BJ (cell line): ENCODE measurements around the gene NFIX. TPM values are rescaled to one million over a fixed set of nuclear protein-coding genes. Genes with fewer than 3 reads are reported as not detected.

Source experiments
- CTCF ChIA-PET: fragments of 350-600 bp; formaldehyde crosslinking; extraction: SDS; loops from one replicate; lab custom pipeline; 2021; ENCODE audit warnings: antibody characterized with exemption, inconsistent platforms; lab: Yijun Ruan, JAX
- POLR2A ChIA-PET: fragments of 300-600 bp; sonication (Branson Sonifier 250); formaldehyde crosslinking; extraction: SDS; loops from one replicate; lab custom pipeline; 2021; ENCODE audit warnings: antibody characterized with exemption; lab: Charles Lee
- DNase-seq: peaks from one replicate; pipeline ENCODE4 v3.0.0-alpha.2; 2011; ENCODE audit warnings: low read depth
- H3K27me3 ChIP-seq: 2 replicates; pipeline ENCODE4 v1.6.0; 2011; ENCODE audit warnings: low read length; ENCODE audit not compliant: control insufficient read depth, insufficient read depth
- H3K36me3 ChIP-seq: 2 replicates; pipeline ENCODE4 v1.5.1; 2011; ENCODE audit warnings: low read length; ENCODE audit not compliant: control insufficient read depth, insufficient read depth
- H3K4me3 ChIP-seq: 2 replicates; pipeline ENCODE4 v1.5.1; 2011; ENCODE audit warnings: low read depth, mild to moderate bottlenecking, control low read depth, low read length
- polyA plus RNA-seq: library from polyadenylated mRNA; depleted of rRNA; stranded (reverse); fragments of >200 nt; gene quantifications from 2 replicates; pipeline ENCODE4 v1.2.3, GENCODE V29; 2011
- TF ChIP-seq, protein P1 (sequence below): IDR thresholded peaks from 2 replicates; pipeline ENCODE4 v1.5.1; 2011; ENCODE audit warnings: low read depth, mild to moderate bottlenecking, control low read depth, inconsistent platforms, low read length, moderate library complexity; ENCODE audit not compliant: insufficient read depth

NFIX gene
- polyA plus RNA-seq, 1 experiment = 29.4 TPM

DNA sequence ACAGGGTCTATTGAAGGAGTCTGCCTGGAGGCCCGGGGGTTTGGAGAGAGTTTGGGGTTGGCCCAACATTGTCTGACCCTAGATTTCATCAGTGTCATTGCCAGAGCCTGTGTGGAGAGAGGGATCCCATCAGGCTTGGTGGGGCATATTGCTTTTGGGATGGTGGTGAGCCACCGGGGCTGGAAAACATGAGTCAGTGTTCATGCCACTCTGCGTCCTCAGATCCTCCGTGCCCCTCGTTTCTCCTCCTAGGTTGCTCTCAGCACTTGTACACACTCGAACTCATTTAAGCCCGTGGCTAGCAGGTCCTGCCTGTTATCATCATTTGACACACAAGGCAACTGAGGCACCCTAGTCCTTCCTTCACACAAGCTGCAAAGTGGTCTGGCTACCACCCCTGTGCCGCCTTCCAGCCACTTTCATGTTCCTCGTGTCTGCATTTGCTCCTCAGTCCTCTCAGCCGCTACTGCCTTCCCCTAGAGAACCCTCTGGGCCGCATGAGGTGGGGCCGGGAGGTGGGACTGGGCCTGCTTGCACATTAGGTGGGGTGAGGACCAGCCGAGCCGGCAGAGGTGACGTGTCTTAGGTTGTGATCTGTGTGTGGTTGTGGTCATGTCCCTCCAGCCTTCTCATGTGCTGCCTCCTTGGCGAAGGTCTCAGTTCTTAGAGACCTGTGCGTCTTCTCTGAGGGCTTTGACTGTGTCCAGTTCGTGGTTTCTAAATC lies 126.4 kb downstream of the NFIX start:
- Histone ChIP-seq H3K27me3 (no peaks in the 10 kb centered on the region), H3K4me3 (no peak overlapping the region), H3K36me3 (peaks cover 11% of the 10 kb centered on the region)
- POLR2A ChIA-PET = no interaction called here
- CTCF ChIA-PET = interaction anchor here (0.5 kb wide), 1 partner anchor 196 kb away, joined by 3 read pairs; no protein-coding TSS in a partner anchor
- TF ChIP-seq, protein P1, sequence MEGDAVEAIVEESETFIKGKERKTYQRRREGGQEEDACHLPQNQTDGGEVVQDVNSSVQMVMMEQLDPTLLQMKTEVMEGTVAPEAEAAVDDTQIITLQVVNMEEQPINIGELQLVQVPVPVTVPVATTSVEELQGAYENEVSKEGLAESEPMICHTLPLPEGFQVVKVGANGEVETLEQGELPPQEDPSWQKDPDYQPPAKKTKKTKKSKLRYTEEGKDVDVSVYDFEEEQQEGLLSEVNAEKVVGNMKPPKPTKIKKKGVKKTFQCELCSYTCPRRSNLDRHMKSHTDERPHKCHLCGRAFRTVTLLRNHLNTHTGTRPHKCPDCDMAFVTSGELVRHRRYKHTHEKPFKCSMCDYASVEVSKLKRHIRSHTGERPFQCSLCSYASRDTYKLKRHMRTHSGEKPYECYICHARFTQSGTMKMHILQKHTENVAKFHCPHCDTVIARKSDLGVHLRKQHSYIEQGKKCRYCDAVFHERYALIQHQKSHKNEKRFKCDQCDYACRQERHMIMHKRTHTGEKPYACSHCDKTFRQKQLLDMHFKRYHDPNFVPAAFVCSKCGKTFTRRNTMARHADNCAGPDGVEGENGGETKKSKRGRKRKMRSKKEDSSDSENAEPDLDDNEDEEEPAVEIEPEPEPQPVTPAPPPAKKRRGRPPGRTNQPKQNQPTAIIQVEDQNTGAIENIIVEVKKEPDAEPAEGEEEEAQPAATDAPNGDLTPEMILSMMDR = no peak
- DNase-seq = no peak

DNA sequence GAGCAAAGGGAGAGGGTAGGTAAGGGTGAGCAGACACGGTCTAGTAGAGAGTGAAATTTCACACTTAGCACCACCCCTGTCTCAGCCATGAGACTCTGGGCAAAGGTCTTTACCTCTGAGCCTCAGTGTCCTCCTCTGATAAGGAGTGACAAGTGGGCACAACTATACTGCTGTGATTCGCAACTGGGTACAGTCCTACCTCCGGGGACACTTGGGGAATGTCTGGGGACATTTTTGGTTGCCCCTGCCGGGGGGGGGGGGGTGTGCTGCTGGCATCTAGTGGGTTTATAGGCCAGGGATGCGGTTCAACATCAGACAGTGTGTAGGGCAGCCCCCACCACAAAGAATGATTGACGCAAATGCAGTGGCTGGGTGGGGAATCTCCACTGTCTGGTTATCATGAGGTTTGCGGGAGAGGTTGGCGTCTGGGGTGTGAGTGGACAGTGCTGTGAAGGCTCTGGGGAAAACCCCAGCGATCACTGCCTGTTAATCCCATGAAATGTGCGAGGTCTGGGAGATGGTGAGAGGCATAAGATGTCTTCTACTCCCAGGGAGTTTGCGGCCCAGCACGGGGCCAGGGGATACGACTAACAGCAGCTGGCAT lies 127.1 kb downstream of the NFIX start:
- DNase-seq = no peak
- no peak overlapping the region for H3K4me3 ChIP-seq
- CTCF ChIA-PET = interaction anchor here (1.4 kb wide), 1 partner anchor 145 kb away, joined by 3 read pairs; no protein-coding TSS in a partner anchor
- TF ChIP-seq, protein P1 = no peak
- H3K27me3 ChIP-seq = no peaks in the 10 kb centered on the region
- peaks cover 12% of the 10 kb centered on the region for H3K36me3 ChIP-seq
- POLR2A ChIA-PET = no interaction called here

DNA sequence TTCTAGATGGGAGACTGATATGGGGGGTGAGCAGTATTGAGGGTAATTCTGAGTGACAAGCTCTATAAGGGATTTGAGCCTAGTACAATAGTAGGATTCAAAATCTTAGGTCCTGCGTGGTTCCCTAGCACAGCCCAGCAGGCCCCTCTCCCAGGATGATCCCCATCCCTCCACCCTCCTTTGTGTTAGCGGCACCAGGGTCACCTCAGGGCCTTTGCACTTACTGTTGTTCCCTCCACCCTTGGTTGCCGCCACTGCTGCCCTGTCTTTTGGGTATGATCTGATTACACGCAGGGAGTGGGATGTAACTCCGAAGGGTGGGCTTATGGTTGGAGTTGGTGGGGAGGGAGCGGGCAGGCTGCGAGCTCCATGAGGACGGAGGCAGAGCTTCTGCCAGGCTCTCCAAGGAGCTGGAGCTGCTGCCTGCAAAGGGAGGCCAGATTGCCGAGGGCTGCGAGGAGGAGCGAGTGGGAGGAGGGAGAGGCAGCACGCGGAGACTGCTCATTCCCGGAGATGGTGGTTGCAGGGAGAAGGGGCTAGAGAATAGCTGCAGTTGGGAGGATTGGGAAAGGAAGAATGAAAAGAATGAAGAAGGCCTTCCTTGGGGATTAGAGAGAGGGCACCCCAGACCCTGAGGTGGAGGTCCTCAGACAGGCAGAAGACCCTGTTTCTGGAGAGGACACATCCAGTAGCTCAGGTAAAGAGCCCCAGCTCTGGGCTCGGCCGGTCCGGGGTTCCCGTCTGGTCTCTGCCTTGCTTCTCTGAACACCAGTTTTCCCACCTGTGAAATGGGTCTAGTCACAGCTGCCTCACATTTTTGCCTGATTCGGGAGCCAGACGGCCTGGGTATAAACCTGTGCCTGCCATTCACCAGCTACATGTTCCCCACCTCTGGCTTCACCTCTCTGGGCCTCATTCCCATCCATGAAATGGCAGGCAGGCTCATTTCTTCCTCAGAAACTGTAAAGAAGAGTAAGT lies 128.0 kb downstream of the NFIX start:
- H3K27me3 ChIP-seq = no peaks in the 10 kb centered on the region
- peaks cover 12% of the 10 kb centered on the region for H3K36me3 ChIP-seq
- TF ChIP-seq, protein P1 = no peak
- ChIA-PET CTCF (interaction anchor here (1.4 kb wide), 1 partner anchor 145 kb away, joined by 3 read pairs; no protein-coding TSS in a partner anchor), POLR2A (no interaction called here)
- H3K4me3 ChIP-seq = no peak overlapping the region
- DNase-seq = no peak

DNA sequence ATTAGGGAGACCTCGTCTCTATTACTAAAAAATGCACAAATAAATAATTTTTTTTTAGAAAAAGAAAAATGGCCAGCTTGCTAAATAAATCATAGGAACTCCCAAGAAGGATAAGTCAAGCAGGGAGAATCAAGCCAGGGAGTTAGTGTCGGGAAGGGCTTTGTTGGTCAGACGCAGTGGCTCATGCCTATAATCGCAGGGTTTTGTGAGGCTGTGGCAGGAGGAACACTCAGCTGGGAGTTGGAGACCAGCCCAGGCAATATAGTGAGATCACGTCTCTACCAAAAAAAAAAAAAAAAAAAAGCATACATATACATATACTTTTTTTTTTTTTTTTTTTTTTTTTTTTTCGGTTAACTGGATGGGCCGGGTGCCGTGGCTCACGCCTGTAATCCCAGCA lies 131.8 kb downstream of the NFIX start:
- ChIA-PET CTCF (interaction anchor here (1.3 kb wide), 1 partner anchor 162 kb away, joined by 4 read pairs; no protein-coding TSS in a partner anchor), POLR2A (no interaction called here)
- Histone ChIP-seq H3K36me3 (peaks cover 9% of the 10 kb centered on the region), H3K4me3 (no peak overlapping the region), H3K27me3 (no peaks in the 10 kb centered on the region)
- TF ChIP-seq, protein P1 = no peak
- no peak for DNase-seq
